Regular cardiac myocyte (primary cell): Measurements from ENCODE around the gene EPB41. TPM values are rescaled to one million over a fixed set of nuclear protein-coding genes. Genes with fewer than 3 reads are reported as not detected.

Experiments used
- total RNA-seq: library from RNA; depleted of rRNA; stranded (reverse); fragments of >200 nt; gene quantifications from 2 replicates; pipeline ENCODE4 v1.2.3, GENCODE V29; 2014

Gene EPB41
- total RNA-seq = 1.9 and 12.1 TPM in 2 replicates

DNA sequence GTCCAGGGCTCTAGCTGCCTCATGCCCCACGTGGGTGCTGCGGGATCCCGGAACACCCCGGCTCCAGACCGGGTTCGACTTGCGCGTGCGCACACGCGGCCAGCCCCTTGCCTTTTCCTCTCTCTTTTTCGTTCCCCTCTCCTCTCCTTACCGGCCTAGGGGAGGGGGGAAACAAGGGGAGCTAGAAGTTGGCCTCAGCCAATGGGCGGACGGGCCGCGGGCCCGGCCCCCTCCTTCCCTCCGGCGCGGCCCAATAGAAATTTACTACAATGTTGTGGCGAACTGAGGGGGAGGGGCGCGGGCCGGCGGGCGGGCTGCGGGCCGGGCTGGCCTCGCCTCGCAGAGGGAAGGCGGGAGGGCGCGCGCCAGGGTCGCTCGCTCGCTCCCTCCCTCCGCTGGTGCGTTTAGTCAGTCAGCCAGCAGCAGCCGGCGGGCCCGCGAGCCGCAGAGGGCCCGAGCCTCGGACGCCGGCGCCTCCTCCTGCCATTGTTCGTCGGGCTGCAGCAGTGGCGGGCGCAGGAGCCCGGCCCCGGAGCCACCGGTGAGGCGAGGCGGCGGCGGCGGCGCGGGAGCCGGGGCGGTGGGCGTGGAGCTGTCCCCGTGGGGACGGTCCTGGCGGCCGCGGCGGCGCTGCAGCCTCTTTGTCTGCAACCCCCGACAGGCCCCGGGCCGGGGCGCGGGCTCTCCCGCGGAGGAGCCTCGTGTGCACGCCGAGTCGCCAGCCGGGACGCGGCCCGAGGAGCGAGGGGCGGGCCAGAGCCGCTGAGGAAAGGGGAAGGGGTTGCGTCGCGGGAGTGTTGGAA is at the start of gene EPB41:
Gene EPB41 (plus strand): TSS at position 342 of the 803 bp plus-strand sequence. CDS start 72,869 bp downstream, outside the sequence.

DNA sequence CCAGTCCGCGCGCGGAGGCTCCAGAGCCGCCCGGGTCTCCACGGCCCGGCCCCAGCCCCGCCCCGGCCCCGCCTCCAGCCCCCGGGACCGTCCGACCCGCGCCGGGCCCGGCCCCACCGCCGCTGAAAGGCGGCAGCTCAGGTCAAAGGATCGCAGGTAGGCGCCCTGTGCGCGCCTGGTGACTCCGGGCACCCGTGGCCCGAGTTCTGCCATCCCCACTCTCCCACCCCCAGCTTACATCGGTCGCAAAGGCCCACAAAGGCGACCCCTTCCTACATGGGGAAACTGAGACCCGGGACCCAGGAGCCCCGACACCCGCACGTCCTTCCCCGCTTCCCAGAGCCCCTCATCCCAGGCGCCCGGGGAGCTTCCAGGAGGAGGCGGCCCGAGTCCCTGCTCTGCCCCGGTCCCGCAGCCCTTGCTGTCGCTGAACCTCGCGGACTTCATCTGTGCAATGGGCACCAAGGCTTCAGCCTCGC is 209.6 kb downstream of the EPB41 start, which contains the start of gene TMEM200B:
Gene TMEM200B (minus strand): TSS at position 17 of the 479 bp plus-strand sequence. CDS start 2,075 bp downstream, outside the sequence.

Other genes starting within 250 kb of the EPB41 start
- gene GMEB1, start 245.8 kb upstream of the EPB41 start, total RNA-seq = 8.7 and 14.8 TPM in 2 replicates
- gene YTHDF2, start 177.6 kb upstream of the EPB41 start, total RNA-seq = 42.0 and 74.4 TPM in 2 replicates
- gene OPRD1, start 102.4 kb upstream of the EPB41 start, total RNA-seq = not detected in 2 replicates
- gene TMEM200B, start 209.3 kb downstream of the EPB41 start, total RNA-seq = 5.2 and 7.6 TPM in 2 replicates